Measurements from ENCODE around the gene LTK.

Gene LTK

GRCh38 chr15:41494190-41494921 is 19.3 kb downstream of the LTK start:
- no peak for TF ChIP-seq CTCF (IDR thresholded peaks at IDR 0.05; ENCODE audit: insufficient read depth, low read depth, low read length, missing control alignments)
- peak overlapping the region; percentile 60 for H3K4me3 ChIP-seq (ENCODE audit: low read depth, low read length)
- DNase-seq (ENCODE audit: low read depth), result peak; percentile 52

GRCh38 chr15:41493902-41494189 is 19.8 kb downstream of the LTK start:
- no peak for TF ChIP-seq CTCF (IDR thresholded peaks at IDR 0.05; ENCODE audit: insufficient read depth, low read depth, low read length, missing control alignments)
- no peak for DNase-seq (ENCODE audit: low read depth)
- H3K4me3 ChIP-seq (ENCODE audit: low read depth, low read length), result peak overlapping the region; percentile 60

GRCh38 chr15:41493205-41493901 is 20.3 kb downstream of the LTK start, which contains the start of gene ITPKA:
TSS of gene ITPKA (plus strand) at chr15:41493874. CDS start at chr15:41493928, 54 bp downstream.
- peak; percentile 83 for DNase-seq (ENCODE audit: low read depth)
- H3K4me3 ChIP-seq (ENCODE audit: low read depth, low read length), result peak within 1 kb of the TSS; percentile 71
- TF ChIP-seq CTCF (IDR thresholded peaks at IDR 0.05; ENCODE audit: insufficient read depth, low read depth, low read length, missing control alignments), result no peak

GRCh38 chr15:41492597-41493204 is 20.9 kb downstream of the LTK start:
- peak overlapping the region; percentile 71 for H3K4me3 ChIP-seq (ENCODE audit: low read depth, low read length)
- DNase-seq (ENCODE audit: low read depth), result no peak
- no peak for TF ChIP-seq CTCF (IDR thresholded peaks at IDR 0.05; ENCODE audit: insufficient read depth, low read depth, low read length, missing control alignments)

GRCh38 chr15:41491889-41492288 is 21.7 kb downstream of the LTK start:
- no peak for TF ChIP-seq CTCF (IDR thresholded peaks at IDR 0.05; ENCODE audit: insufficient read depth, low read depth, low read length, missing control alignments)
- H3K4me3 ChIP-seq (ENCODE audit: low read depth, low read length), result no peak overlapping the region
- DNase-seq (ENCODE audit: low read depth), result no peak

GRCh38 chr15:41490355-41490754 is 23.3 kb downstream of the LTK start:
- no peak overlapping the region for H3K4me3 ChIP-seq (ENCODE audit: low read depth, low read length)
- peak; percentile 85 for DNase-seq (ENCODE audit: low read depth)
- no peak for TF ChIP-seq CTCF (IDR thresholded peaks at IDR 0.05; ENCODE audit: insufficient read depth, low read depth, low read length, missing control alignments)
